HCT116 (cell line): ENCODE results near the gene ASCC2. TPM values are rescaled to one million over a fixed set of nuclear protein-coding genes. Genes with fewer than 3 reads are reported as not detected.

Source experiments
- ATAC-seq: fragments of 200-7000 bp; cut with Tn5 transposase; 2 replicates; pipeline ENCODE4 v1.9.1; 2020; ENCODE audit warnings: mild to moderate bottlenecking, moderate library complexity
- BruUV-seq: library from RNA; stranded (reverse); fragments of 400-500 nt; replicated peaks from 2 replicates; lab custom pipeline; 2021; lab: Mats Ljungman, UMichigan
- CTCF ChIA-PET: fragments of 300-600 bp; sonication (Branson Sonifier 250); formaldehyde crosslinking; loops from one replicate; lab custom pipeline; 2021; ENCODE audit warnings: antibody characterized with exemption; lab: Charles Lee
- POLR2A ChIA-PET: fragments of 300-600, 350-600 bp; sonication (Branson Sonifier 250); formaldehyde crosslinking; loops from one replicate; lab custom pipeline; 2021; ENCODE audit warnings: antibody characterized with exemption; lab: Charles Lee
- RAD21 ChIA-PET, 2 experiments: fragments of 300-600 bp; sonication (Branson Sonifier 250); formaldehyde crosslinking; loops; one replicate each; lab custom pipeline; 2023; ENCODE audit warnings: low total read pairs in 2 of 2; ENCODE audit not compliant: uncharacterized antibody in 2 of 2, unreplicated experiment in 2 of 2, low non-redundant PET in 1 of 2; lab: Charles Lee
- DNase-seq: peaks from one replicate; pipeline ENCODE4 v3.0.0-alpha.2; 2010; ENCODE audit warnings: low read depth, low spot score
- H2AFZ ChIP-seq: fragments of 200-600 bp; shearing (Covaris generic), sonication (generic); 2 replicates; pipeline ENCODE4 v1.6.1; 2017; ENCODE audit warnings: low read depth, mixed run types, mixed read lengths, antibody characterized with exemption, low read length; ENCODE audit not compliant: poor library complexity, severe bottlenecking
- H3K27ac ChIP-seq: 2 replicates; pipeline ENCODE4 v1.5.1; 2012; ENCODE audit warnings: low read depth, low read length
- H3K27me3 ChIP-seq: fragments of 200-600 bp; sonication (generic); 2 replicates; pipeline ENCODE4 v1.6.1; 2016; ENCODE audit warnings: mixed run types, low read length, mixed read lengths; ENCODE audit not compliant: insufficient read depth
- H3K36me3 ChIP-seq, 2 experiments: fragments of 200-500 bp in 1 of 2; fragments of 200-600 bp in 1 of 2; sonication (Bioruptor generic) in 1 of 2; sonication (generic) in 1 of 2; 2 replicates each; pipeline versions ENCODE4 v1.5.1 to v1.6.1; 2014 to 2016; ENCODE audit warnings: low read length in 2 of 2, inconsistent platforms in 1 of 2, mixed read lengths in 1 of 2, mixed run types in 1 of 2; ENCODE audit not compliant: insufficient read depth in 2 of 2, control insufficient read depth in 1 of 2
- H3K4me1 ChIP-seq, 2 experiments: fragments of 200-600 bp in 1 of 2; sonication (generic) in 1 of 2; 2 replicates each; pipeline versions ENCODE4 v1.5.1 to v1.6.1; 2012 to 2017; ENCODE audit warnings: low read length in 2 of 2, inconsistent platforms in 1 of 2, mild to moderate bottlenecking in 1 of 2, mixed read lengths in 1 of 2, mixed run types in 1 of 2, moderate library complexity in 1 of 2; ENCODE audit not compliant: insufficient read depth in 2 of 2, control insufficient read depth in 1 of 2
- H3K4me2 ChIP-seq: fragments of 200-600 bp; sonication (generic); 2 replicates; pipeline ENCODE4 v1.6.1; 2017; ENCODE audit warnings: mixed run types, low read length, mixed read lengths
- H3K4me3 ChIP-seq, 2 experiments: fragments of 200-600 bp in 1 of 2; sonication (generic) in 1 of 2; replicated peaks in 1 of 2; 2 replicates each; pipeline ENCODE4 v1.5.1; 2011 to 2016; ENCODE audit warnings: low read length in 2 of 2, control low read depth in 1 of 2, low read depth in 1 of 2, mild to moderate bottlenecking in 1 of 2, mixed read lengths in 1 of 2, mixed run types in 1 of 2
- H3K79me2 ChIP-seq: fragments of 200-600 bp; sonication (generic); 2 replicates; pipeline ENCODE4 v1.6.1; 2017; ENCODE audit warnings: mild to moderate bottlenecking, mixed run types, low read length, moderate library complexity, mixed read lengths; ENCODE audit not compliant: insufficient read depth
- H3K9ac ChIP-seq: fragments of 200-600 bp; sonication (generic); 2 replicates; pipeline ENCODE4 v1.6.1; 2016; ENCODE audit warnings: low read length, mixed read lengths
- H3K9me2 ChIP-seq: fragments of 200-600 bp; sonication (generic), shearing (Covaris generic); 2 replicates; pipeline ENCODE4 v1.6.1; 2017; ENCODE audit warnings: mixed run types, mild to moderate bottlenecking, moderate library complexity; ENCODE audit not compliant: insufficient read depth
- H3K9me3 ChIP-seq, 2 experiments: fragments of 200-500 bp in 1 of 2; fragments of 200-600 bp in 1 of 2; sonication (Bioruptor generic) in 1 of 2; sonication (generic) in 1 of 2; 2 replicates each; pipeline ENCODE4 v1.6.1; 2014 to 2017; ENCODE audit warnings: low read length in 2 of 2, mixed read lengths in 2 of 2, inconsistent platforms in 1 of 2, low read depth in 1 of 2, mild to moderate bottlenecking in 1 of 2, mixed run types in 1 of 2, moderate library complexity in 1 of 2; ENCODE audit not compliant: control insufficient read depth in 1 of 2, insufficient read depth in 1 of 2
- H4K20me1 ChIP-seq: fragments of 200-600 bp; sonication (generic), shearing (Covaris generic); 2 replicates; pipeline ENCODE4 v1.6.1; 2017; ENCODE audit warnings: mixed run types, mild to moderate bottlenecking, moderate library complexity; ENCODE audit not compliant: insufficient read depth
- EGR1 ChIP-seq: IDR thresholded peaks from 2 replicates; pipeline ENCODE4 v1.6.1; 2012; ENCODE audit warnings: low read depth
- EZH2 ChIP-seq: fragments of 200-600 bp; sonication (generic); IDR thresholded peaks from 2 replicates; pipeline ENCODE4 v1.6.1; 2017; ENCODE audit warnings: antibody characterized with exemption, mixed run types
- EZH2phosphoT487 ChIP-seq: fragments of 200-600 bp; IDR thresholded peaks from 2 replicates; pipeline ENCODE4 v1.6.1; 2018; ENCODE audit warnings: antibody characterized with exemption, borderline replicate concordance
- FOSL1 ChIP-seq: IDR thresholded peaks from 2 replicates; pipeline ENCODE4 v1.6.1; 2012; ENCODE audit warnings: low read depth
- POLR2A ChIP-seq: IDR thresholded peaks from 2 replicates; pipeline ENCODE4 v1.7.0; 2011; ENCODE audit warnings: borderline replicate concordance; ENCODE audit not compliant: insufficient read depth, insufficient read length; ENCODE audit errors: extremely low read depth
- POLR2AphosphoS5 ChIP-seq: IDR thresholded peaks from 2 replicates; pipeline ENCODE4 v1.6.1; 2011; ENCODE audit warnings: mild to moderate bottlenecking, low read depth, low read length, moderate library complexity
- RAD21 ChIP-seq: IDR thresholded peaks from 2 replicates; pipeline ENCODE4 v1.6.1; 2012; ENCODE audit warnings: low read depth, mild to moderate bottlenecking
- TCF7L2 ChIP-seq: IDR thresholded peaks from 2 replicates; pipeline ENCODE4 v1.7.0; 2011; ENCODE audit warnings: borderline replicate concordance, inconsistent platforms; ENCODE audit not compliant: insufficient read depth, insufficient read length; ENCODE audit errors: extremely low read depth
- YY1 ChIP-seq: IDR thresholded peaks from 2 replicates; pipeline ENCODE4 v1.6.1; 2011; ENCODE audit warnings: low read length, low read depth, moderate library complexity, mild to moderate bottlenecking; ENCODE audit not compliant: insufficient replicate concordance; ENCODE audit errors: extremely low read depth
- ZNF274 ChIP-seq: fragments of 200-500 bp; sonication (Bioruptor generic); IDR thresholded peaks from 2 replicates; pipeline ENCODE4 v1.6.1; 2014; ENCODE audit warnings: mild to moderate bottlenecking, low read depth, low read length, inconsistent platforms
- intact Hi-C: fragments of 100-400 bp; cut with micrococcal nuclease; formaldehyde crosslinking; loops from 2 replicates; pipeline ENCODE4 v1.10.0; 2022
- total RNA-seq: library from RNA; stranded (reverse); gene quantifications from one replicate; pipeline ENCODE4 v1.2.1, GENCODE V29; 2021; ENCODE audit not compliant: unreplicated experiment
- TF ChIP-seq, protein P1 (sequence below): IDR thresholded peaks from 2 replicates; pipeline ENCODE4 v1.6.1; 2012; ENCODE audit warnings: low read depth
- TF ChIP-seq, protein P2 (sequence below): IDR thresholded peaks from 2 replicates; pipeline ENCODE4 v1.6.1; 2011; ENCODE audit warnings: mild to moderate bottlenecking, low read length, moderate library complexity; ENCODE audit not compliant: insufficient replicate concordance; ENCODE audit errors: extremely low read depth

Gene ASCC2
- total RNA-seq, 1 experiment from 2014 or later, result 68.6 TPM

GRCh38 chr22:29833392-29833965 lies 4.6 kb downstream of the ASCC2 start:
- TF ChIP-seq, protein P1, sequence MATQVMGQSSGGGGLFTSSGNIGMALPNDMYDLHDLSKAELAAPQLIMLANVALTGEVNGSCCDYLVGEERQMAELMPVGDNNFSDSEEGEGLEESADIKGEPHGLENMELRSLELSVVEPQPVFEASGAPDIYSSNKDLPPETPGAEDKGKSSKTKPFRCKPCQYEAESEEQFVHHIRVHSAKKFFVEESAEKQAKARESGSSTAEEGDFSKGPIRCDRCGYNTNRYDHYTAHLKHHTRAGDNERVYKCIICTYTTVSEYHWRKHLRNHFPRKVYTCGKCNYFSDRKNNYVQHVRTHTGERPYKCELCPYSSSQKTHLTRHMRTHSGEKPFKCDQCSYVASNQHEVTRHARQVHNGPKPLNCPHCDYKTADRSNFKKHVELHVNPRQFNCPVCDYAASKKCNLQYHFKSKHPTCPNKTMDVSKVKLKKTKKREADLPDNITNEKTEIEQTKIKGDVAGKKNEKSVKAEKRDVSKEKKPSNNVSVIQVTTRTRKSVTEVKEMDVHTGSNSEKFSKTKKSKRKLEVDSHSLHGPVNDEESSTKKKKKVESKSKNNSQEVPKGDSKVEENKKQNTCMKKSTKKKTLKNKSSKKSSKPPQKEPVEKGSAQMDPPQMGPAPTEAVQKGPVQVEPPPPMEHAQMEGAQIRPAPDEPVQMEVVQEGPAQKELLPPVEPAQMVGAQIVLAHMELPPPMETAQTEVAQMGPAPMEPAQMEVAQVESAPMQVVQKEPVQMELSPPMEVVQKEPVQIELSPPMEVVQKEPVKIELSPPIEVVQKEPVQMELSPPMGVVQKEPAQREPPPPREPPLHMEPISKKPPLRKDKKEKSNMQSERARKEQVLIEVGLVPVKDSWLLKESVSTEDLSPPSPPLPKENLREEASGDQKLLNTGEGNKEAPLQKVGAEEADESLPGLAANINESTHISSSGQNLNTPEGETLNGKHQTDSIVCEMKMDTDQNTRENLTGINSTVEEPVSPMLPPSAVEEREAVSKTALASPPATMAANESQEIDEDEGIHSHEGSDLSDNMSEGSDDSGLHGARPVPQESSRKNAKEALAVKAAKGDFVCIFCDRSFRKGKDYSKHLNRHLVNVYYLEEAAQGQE, result no peak
- TF ChIP-seq YY1 (no peak), TCF7L2 (no peak), RAD21 (no peak)
- TF ChIP-seq, all 23 proteins: peak for 0
- Histone ChIP-seq H3K4me3 (no peak overlapping the region), H3K9me2 (no peaks in the 10 kb centered on the region), H2AFZ (no peak overlapping the region), H3K79me2 (peaks cover 32% of the 10 kb centered on the region), H3K9ac (no peak overlapping the region), H3K27me3 (no peaks in the 10 kb centered on the region), H3K27ac (no peak overlapping the region), H3K4me2 (no peak overlapping the region), H3K4me1 (peaks cover 4 to 13% of the 10 kb centered on the region in 2 experiments), H4K20me1 (no peaks in the 10 kb centered on the region), H3K9me3 (no peaks in the 10 kb centered on the region), H3K36me3 (peaks cover 16 to 19% of the 10 kb centered on the region in 2 experiments; a peak in 2 of 4 replicates)
- ChIA-PET RAD21 (no interaction called here), POLR2A (no interaction called here), CTCF (no interaction called here)
- no TSS peak for BruUV-seq
- intact Hi-C loops, result no loop called here
- no peak for DNase-seq
- no peak for ATAC-seq

DNA sequence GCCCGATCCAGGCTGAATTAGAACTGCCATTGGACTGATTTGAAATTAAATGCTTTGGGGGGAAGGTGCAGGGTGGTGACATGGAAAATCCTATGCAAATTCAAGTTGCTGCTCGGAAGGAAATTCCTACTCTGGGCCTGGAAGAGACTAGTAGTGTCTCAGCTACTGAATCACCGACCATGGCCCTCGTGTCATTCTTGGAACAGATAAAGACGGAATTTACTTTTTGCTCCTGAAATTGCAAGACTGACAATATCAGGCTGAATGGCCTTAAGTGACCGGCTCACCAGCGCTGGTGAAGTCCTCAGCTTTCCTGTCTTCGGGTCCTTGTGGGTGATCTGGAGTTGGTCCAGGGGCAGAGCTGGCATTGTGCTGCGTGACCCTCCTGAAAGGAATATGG lies 6.1 kb downstream of the ASCC2 start:
- Histone ChIP-seq H3K9ac (no peak overlapping the region), H3K4me3 (no peak overlapping the region), H3K9me3 (no peaks in the 10 kb centered on the region), H3K4me2 (no peak overlapping the region), H3K79me2 (peaks cover 26% of the 10 kb centered on the region), H3K36me3 (peaks cover 16 to 22% of the 10 kb centered on the region in 2 experiments; a peak in 2 of 4 replicates), H3K4me1 (peaks cover 3 to 5% of the 10 kb centered on the region in 2 experiments; a peak in 2 of 4 replicates), H3K27ac (no peak overlapping the region), H3K27me3 (no peaks in the 10 kb centered on the region), H4K20me1 (no peaks in the 10 kb centered on the region), H3K9me2 (no peaks in the 10 kb centered on the region), H2AFZ (no peak overlapping the region)
- ATAC-seq (no peak), DNase-seq (no peak)
- TF ChIP-seq POLR2AphosphoS5 (no peak), FOSL1 (no peak), EGR1 (no peak), EZH2 (no peak), YY1 (no peak), ZNF274 (no peak), POLR2A (no peak), EZH2phosphoT487 (no peak)
- TF ChIP-seq, protein P2, sequence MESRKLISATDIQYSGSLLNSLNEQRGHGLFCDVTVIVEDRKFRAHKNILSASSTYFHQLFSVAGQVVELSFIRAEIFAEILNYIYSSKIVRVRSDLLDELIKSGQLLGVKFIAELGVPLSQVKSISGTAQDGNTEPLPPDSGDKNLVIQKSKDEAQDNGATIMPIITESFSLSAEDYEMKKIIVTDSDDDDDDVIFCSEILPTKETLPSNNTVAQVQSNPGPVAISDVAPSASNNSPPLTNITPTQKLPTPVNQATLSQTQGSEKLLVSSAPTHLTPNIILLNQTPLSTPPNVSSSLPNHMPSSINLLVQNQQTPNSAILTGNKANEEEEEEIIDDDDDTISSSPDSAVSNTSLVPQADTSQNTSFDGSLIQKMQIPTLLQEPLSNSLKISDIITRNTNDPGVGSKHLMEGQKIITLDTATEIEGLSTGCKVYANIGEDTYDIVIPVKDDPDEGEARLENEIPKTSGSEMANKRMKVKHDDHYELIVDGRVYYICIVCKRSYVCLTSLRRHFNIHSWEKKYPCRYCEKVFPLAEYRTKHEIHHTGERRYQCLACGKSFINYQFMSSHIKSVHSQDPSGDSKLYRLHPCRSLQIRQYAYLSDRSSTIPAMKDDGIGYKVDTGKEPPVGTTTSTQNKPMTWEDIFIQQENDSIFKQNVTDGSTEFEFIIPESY, result no peak
- RAD21 ChIA-PET, result no interaction called here
- CTCF ChIA-PET, result no interaction called here
- intact Hi-C loops, result no loop called here
- no TSS peak for BruUV-seq
- POLR2A ChIA-PET, result no interaction called here
